NT2/D1 (cell line): Measurements from ENCODE around the gene TGFBRAP1.

Experiments
- SUZ12 ChIP-seq: IDR thresholded peaks from 2 replicates; pipeline ENCODE4 v1.6.1; 2011; ENCODE audit not compliant: insufficient read length, insufficient read depth; ENCODE audit errors: extremely low read depth
- YY1 ChIP-seq: IDR thresholded peaks from 2 replicates; pipeline ENCODE4 v1.6.1; 2011; ENCODE audit not compliant: insufficient read length, insufficient read depth
- ZNF274 ChIP-seq: IDR thresholded peaks from 2 replicates; pipeline ENCODE4 v1.6.1; 2011; ENCODE audit warnings: mild to moderate bottlenecking, low read depth, low read length

GRCh38 chr2:105309147-105309545, 20.4 kb downstream of the TGFBRAP1 start:
- TF ChIP-seq ZNF274 (no peak), YY1 (no peak), SUZ12 (no peak)
